Progenitor cell of endocrine pancreas (in vitro differentiated cells): ENCODE results near the gene OXLD1. TPM values are rescaled to one million over a fixed set of nuclear protein-coding genes. Genes with fewer than 3 reads are reported as not detected.

ENCODE experiments used
- DNase-seq: peaks from one replicate; pipeline ENCODE4 v3.0.0; 2021; ENCODE audit warnings: low spot score; ENCODE audit not compliant: unreplicated experiment
- H3K27ac Mint-ChIP-seq: 2 replicates; pipeline ENCODE4 v1.8.0; 2021; ENCODE audit warnings: mild to moderate bottlenecking, moderate library complexity, mixed read lengths
- H3K27me3 Mint-ChIP-seq: 2 replicates; pipeline ENCODE4 v1.8.0; 2021; ENCODE audit warnings: mixed read lengths
- H3K36me3 Mint-ChIP-seq: 2 replicates; pipeline ENCODE4 v1.8.0; 2022; ENCODE audit warnings: mixed read lengths; ENCODE audit not compliant: insufficient read depth
- H3K4me1 Mint-ChIP-seq: 2 replicates; pipeline ENCODE4 v1.8.0; 2021; ENCODE audit warnings: low read depth, mixed read lengths
- H3K4me3 Mint-ChIP-seq: 2 replicates; pipeline ENCODE4 v1.8.0; 2021; ENCODE audit warnings: low read depth, mild to moderate bottlenecking, moderate library complexity, mixed read lengths
- H3K9me3 Mint-ChIP-seq: 2 replicates; pipeline ENCODE4 v1.8.0; 2021; ENCODE audit warnings: low read depth, mixed read lengths
- total RNA-seq: library from RNA; stranded (reverse); gene quantifications from 2 replicates; pipeline ENCODE4 v1.2.1, GENCODE V29; 2021
- TF ChIP-seq, protein P1 (sequence below): fragments of 200-600 bp; sonication (generic); IDR thresholded peaks from one replicate; pipeline ENCODE4 v1.5.0; 2021; ENCODE audit warnings: antibody characterized with exemption, mild to moderate bottlenecking; ENCODE audit not compliant: unreplicated experiment

Gene OXLD1
- total RNA-seq, 1 donor from 2014 or later, result 18.6 TPM

DNA sequence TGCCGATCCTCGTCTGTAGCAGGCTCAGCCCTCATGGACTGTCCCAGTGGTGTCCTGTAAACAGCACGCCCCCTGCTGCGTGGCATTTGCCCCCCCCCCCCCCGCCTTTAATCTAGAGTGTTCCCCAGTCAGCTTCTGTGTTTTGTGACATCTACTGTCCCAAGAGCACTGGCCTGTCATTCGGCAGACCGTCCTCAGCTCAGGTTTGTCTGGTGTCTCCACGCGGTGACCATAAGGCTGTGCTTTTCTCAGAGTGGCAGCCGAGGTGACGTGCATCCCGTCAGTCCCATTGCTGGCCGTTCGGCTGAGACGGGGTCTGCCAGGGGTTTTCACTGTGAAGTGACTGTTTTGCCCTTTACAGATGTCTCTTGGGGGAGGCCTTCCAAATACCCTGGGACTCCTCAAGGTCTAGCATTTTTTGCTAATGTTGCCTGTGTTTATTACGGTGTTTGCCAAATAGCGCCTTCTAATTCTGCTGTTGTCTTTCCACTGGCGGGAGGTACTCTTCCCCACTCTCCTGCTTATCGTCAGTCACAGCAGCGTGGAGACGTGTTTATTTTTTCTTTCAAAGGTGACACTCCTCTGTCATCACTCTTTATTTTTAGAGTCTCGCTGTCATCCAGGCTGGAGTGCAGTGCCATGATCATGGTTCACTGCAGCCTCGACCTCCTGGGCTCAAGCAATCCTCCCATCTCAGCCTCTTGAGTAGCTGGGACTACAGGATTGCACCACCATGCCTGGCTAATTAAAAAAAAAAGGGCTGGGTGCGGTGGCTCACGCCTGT is 31.0 kb upstream of the OXLD1 start:
- Mint-ChIP-seq H3K9me3 (no peaks in the 10 kb centered on the region), H3K36me3 (peaks cover 15% of the 10 kb centered on the region), H3K4me1 (peaks cover 5% of the 10 kb centered on the region), H3K27me3 (no peaks in the 10 kb centered on the region), H3K4me3 (no peak overlapping the region), H3K27ac (no peak overlapping the region)
- TF ChIP-seq, protein P1, sequence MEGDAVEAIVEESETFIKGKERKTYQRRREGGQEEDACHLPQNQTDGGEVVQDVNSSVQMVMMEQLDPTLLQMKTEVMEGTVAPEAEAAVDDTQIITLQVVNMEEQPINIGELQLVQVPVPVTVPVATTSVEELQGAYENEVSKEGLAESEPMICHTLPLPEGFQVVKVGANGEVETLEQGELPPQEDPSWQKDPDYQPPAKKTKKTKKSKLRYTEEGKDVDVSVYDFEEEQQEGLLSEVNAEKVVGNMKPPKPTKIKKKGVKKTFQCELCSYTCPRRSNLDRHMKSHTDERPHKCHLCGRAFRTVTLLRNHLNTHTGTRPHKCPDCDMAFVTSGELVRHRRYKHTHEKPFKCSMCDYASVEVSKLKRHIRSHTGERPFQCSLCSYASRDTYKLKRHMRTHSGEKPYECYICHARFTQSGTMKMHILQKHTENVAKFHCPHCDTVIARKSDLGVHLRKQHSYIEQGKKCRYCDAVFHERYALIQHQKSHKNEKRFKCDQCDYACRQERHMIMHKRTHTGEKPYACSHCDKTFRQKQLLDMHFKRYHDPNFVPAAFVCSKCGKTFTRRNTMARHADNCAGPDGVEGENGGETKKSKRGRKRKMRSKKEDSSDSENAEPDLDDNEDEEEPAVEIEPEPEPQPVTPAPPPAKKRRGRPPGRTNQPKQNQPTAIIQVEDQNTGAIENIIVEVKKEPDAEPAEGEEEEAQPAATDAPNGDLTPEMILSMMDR, result no peak
- DNase-seq, result no peak

DNA sequence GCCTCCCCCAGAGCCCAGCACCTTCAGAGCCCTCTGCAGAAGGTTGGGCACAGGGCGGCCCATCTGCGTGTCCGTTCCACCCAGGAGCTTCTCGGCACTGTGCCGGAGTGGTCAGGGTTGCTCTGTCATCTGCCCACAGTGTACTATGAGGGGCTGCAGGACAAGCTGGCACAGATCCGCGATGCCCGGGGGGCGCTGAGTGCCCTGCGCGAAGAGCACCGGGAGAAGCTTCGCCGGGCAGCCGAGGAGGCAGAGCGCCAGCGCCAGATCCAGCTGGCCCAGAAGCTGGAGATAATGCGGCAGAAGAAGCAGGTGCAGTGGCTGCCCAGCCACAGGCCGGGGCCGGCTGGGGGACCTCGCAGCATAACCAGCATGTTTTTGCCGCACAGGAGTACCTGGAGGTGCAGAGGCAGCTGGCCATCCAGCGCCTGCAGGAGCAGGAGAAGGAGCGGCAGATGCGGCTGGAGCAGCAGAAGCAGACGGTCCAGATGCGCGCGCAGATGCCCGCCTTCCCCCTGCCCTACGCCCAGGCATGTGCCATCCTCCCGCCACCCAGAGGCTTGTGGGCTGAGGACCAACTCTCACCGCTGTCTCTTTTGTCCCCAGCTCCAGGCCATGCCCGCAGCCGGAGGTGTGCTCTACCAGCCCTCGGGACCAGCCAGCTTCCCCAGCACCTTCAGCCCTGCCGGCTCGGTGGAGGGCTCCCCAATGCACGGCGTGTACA is 30.0 kb upstream of the OXLD1 start:
- Mint-ChIP-seq H3K4me3 (no peak overlapping the region), H3K9me3 (no peaks in the 10 kb centered on the region), H3K27me3 (no peaks in the 10 kb centered on the region), H3K36me3 (peaks cover 16% of the 10 kb centered on the region), H3K4me1 (no peaks in the 10 kb centered on the region), H3K27ac (no peak overlapping the region)
- no peak for DNase-seq
- TF ChIP-seq, protein P1, result no peak

DNA sequence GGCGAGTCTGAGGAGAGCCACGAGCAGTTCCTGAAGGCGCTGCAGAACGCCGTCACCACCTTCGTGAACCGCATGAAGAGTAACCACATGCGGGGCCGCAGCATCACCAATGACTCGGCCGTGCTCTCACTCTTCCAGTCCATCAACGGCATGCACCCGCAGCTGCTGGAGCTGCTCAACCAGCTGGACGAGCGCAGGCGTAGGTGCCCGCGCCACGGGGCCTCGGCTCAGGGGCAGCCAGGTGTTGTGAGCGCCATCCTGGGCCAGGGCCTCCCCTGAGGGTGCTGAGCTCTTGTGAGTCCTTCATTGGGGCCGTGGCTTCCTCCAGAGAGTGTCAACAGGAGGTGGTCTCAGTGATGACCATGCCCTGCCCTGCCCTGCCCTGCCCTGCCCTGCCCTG is 29.4 kb upstream of the OXLD1 start:
- Mint-ChIP-seq H3K27ac (no peak overlapping the region), H3K36me3 (peaks cover 15% of the 10 kb centered on the region), H3K4me1 (no peaks in the 10 kb centered on the region), H3K9me3 (no peaks in the 10 kb centered on the region), H3K4me3 (no peak overlapping the region), H3K27me3 (no peaks in the 10 kb centered on the region)
- TF ChIP-seq, protein P1, result no peak
- DNase-seq, result no peak

DNA sequence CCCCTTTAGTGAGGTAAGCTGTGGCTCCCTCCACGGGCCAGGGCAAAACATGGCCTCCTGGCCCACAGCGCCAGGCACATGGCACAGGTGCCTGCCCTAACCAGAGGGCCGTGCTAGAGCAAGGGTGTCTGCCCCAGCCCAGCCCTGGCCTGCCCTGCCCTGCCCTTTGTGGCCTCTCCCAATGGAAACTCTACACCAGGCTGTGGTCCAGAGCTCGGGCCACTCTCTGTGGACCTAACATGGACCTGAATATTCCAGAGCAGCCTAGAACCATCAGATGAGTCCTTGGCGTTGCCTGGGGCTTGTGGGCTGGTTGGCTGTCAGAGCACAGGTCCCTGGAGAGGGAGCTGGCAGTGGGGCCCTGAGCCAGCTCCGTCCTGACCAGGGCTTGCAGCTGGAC is 28.8 kb upstream of the OXLD1 start:
- H3K4me1 Mint-ChIP-seq, result no peaks in the 10 kb centered on the region
- TF ChIP-seq, protein P1, result no peak
- H3K36me3 Mint-ChIP-seq, result peaks cover 14% of the 10 kb centered on the region
- no peak overlapping the region for H3K27ac Mint-ChIP-seq
- no peak overlapping the region for H3K4me3 Mint-ChIP-seq
- no peaks in the 10 kb centered on the region for H3K27me3 Mint-ChIP-seq
- no peak for DNase-seq
- H3K9me3 Mint-ChIP-seq, result no peaks in the 10 kb centered on the region

DNA sequence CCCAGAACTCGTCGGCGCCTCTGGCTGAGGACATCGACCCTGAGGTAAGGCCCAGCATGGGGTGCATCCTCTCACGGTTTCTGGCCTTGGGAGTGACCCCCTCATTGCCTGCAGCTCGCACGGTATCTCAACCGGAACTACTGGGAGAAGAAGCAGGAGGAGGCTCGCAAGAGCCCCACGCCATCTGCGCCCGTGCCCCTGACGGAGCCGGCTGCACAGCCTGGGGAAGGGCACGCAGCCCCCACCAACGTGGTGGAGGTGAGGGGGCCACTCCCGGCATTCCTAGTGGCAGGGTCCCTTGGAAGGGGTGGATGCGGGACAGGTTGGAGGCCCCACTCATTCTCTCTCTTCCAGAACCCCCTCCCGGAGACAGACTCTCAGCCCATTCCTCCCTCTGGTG is 28.4 kb upstream of the OXLD1 start:
- Mint-ChIP-seq H3K36me3 (peaks cover 14% of the 10 kb centered on the region), H3K27ac (no peak overlapping the region), H3K9me3 (no peaks in the 10 kb centered on the region), H3K27me3 (no peaks in the 10 kb centered on the region), H3K4me3 (no peak overlapping the region), H3K4me1 (no peaks in the 10 kb centered on the region)
- DNase-seq, result no peak
- TF ChIP-seq, protein P1, result no peak
